ENCODE results near the gene ATPAF1. TPM values are rescaled to one million over a fixed set of nuclear protein-coding genes. Genes with fewer than 3 reads are reported as not detected.

Gene ATPAF1
- total RNA-seq, 1 experiment from 2014 or later: 42.1 TPM

GRCh38 chr1:46650491-46650890, 17.7 kb downstream of the ATPAF1 start:
- no peak for DNase-seq (ENCODE audit: low read depth)

GRCh38 chr1:46649764-46650163, 18.4 kb downstream of the ATPAF1 start:
- DNase-seq (ENCODE audit: low read depth): no peak

- DNase-seq (ENCODE audit: low read depth): no peak
Measured at GRCh38 chr1:46647611-46648010, 20.6 kb downstream of the ATPAF1 start.

GRCh38 chr1:46646844-46647243, 21.3 kb downstream of the ATPAF1 start:
- DNase-seq (ENCODE audit: low read depth): no peak

- DNase-seq (ENCODE audit: low read depth): no peak
Measured at GRCh38 chr1:46646331-46646730, 21.8 kb downstream of the ATPAF1 start.

- no peak for DNase-seq (ENCODE audit: low read depth)
Measured at GRCh38 chr1:46645815-46646214, 22.3 kb downstream of the ATPAF1 start.

- peak; percentile 86 for DNase-seq (ENCODE audit: low read depth)
Measured at GRCh38 chr1:46643368-46643775, 24.8 kb downstream of the ATPAF1 start.

- DNase-seq (ENCODE audit: low read depth): no peak
Measured at GRCh38 chr1:46642115-46642680, 26.0 kb downstream of the ATPAF1 start.

GRCh38 chr1:46639547-46639946, 28.6 kb downstream of the ATPAF1 start:
- DNase-seq (ENCODE audit: low read depth): no peak

GRCh38 chr1:46638921-46639320, 29.2 kb downstream of the ATPAF1 start:
- DNase-seq (ENCODE audit: low read depth): no peak

GRCh38 chr1:46637444-46638083, 30.6 kb downstream of the ATPAF1 start:
- no peak for DNase-seq (ENCODE audit: low read depth)

- DNase-seq (ENCODE audit: low read depth): no peak
Measured at GRCh38 chr1:46635205-46635604, 33.0 kb downstream of the ATPAF1 start.

- DNase-seq (ENCODE audit: low read depth): no peak
Measured at GRCh38 chr1:46630719-46631118, 37.4 kb downstream of the ATPAF1 start.

GRCh38 chr1:46623743-46624644, 44.2 kb downstream of the ATPAF1 start:
- no peak for DNase-seq (ENCODE audit: low read depth)

- peak; percentile 42 for DNase-seq (ENCODE audit: low read depth)
Measured at GRCh38 chr1:46622344-46622743, 45.8 kb downstream of the ATPAF1 start.

- DNase-seq (ENCODE audit: low read depth): peak; percentile 14
Measured at GRCh38 chr1:46621930-46622329, 46.2 kb downstream of the ATPAF1 start.

GRCh38 chr1:46619656-46620258, 48.4 kb downstream of the ATPAF1 start:
- no peak for DNase-seq (ENCODE audit: low read depth)

- no peak for DNase-seq (ENCODE audit: low read depth)
Measured at GRCh38 chr1:46618754-46619415, 49.3 kb downstream of the ATPAF1 start.

- DNase-seq (ENCODE audit: low read depth): no peak
Measured at GRCh38 chr1:46617833-46618232, 50.3 kb downstream of the ATPAF1 start.

- no peak for DNase-seq (ENCODE audit: low read depth)
Measured at GRCh38 chr1:46617108-46617800, 50.9 kb downstream of the ATPAF1 start.
